ENCODE measurements around the gene OR2G6.

Gene OR2G6

DNA sequence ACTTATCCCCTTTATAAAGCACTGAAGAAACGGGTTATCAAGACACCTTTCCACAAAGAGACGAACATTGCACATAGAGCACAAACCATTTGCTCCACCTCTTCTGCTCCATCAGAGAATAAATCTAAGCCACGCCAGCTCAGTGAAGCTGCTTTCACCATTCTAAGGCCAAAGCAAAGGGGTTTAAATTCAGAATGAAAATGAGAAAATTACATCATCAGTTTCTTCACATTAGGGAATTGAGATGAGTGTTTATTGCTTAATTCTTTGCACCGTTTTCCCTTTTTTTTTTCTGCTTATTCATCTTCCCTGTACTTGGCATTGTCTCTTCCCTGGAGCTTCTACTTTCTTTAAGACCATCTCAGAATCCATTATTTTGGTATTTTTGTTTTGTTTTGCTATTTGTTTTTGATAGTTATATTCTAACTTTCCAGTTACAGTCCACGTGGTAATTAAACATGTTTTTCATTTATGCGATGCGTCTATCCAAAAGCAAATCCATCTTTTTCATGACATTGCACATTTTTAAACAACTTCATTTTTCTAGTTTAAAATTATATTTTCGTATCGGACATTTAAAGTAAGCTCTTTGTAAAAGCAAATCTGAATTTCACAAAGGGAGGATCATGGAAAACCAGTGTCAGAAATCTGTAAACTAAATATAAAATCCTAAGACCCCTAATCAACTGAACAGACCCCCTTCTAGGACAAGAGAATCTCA is 68.5 kb downstream of the OR2G6 start:
- no peak for DNase-seq (ENCODE audit: low read depth)
